ENCODE data around the gene RBM14. TPM values are rescaled to one million over a fixed set of nuclear protein-coding genes. Genes with fewer than 3 reads are reported as not detected.

Gene RBM14
- total and polyA plus RNA-seq, 9 of the 15 experiments (the other 6 are each of a cell fraction or from before 2014, with no cell fraction given): 5.5 to 131 (median 42.6) TPM

DNA sequence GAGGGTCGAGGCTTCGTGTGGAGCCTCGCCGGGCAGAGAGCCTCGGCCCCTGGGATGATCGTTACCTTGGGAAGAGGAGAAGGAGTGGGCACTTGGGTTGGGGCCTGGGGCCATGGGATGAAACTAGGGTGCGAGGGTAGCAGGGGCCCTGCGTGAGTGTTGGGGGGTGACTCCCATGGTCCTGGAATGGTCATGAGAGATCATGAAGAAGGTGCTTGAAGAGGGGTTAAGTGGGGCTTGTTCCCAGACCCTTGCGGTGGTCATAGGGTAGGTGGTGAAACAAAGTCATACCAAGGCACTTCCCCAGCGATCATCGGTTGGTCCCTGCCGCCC is 23.2 kb upstream of the RBM14 start (continued):
- TF ChIP-seq, protein P1, sequence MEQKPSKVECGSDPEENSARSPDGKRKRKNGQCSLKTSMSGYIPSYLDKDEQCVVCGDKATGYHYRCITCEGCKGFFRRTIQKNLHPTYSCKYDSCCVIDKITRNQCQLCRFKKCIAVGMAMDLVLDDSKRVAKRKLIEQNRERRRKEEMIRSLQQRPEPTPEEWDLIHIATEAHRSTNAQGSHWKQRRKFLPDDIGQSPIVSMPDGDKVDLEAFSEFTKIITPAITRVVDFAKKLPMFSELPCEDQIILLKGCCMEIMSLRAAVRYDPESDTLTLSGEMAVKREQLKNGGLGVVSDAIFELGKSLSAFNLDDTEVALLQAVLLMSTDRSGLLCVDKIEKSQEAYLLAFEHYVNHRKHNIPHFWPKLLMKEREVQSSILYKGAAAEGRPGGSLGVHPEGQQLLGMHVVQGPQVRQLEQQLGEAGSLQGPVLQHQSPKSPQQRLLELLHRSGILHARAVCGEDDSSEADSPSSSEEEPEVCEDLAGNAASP (IDR thresholded peaks at IDR 0.05): no peak
- TF ChIP-seq IRF1 (CRISPR knock-in tag; IDR thresholded peaks at IDR 0.05; ENCODE audit: borderline replicate concordance): no peak
- TF ChIP-seq ADNP (tag; IDR thresholded peaks at IDR 0.05): no peak
- TF ChIP-seq FOS (IDR thresholded peaks at IDR 0.05; ENCODE audit: extremely low read depth, insufficient read length): no peak
- no peak for TF ChIP-seq ARNT (IDR thresholded peaks at IDR 0.05)
- no peak for TF ChIP-seq MCM3 (IDR thresholded peaks at IDR 0.05)
- TF ChIP-seq FOXP1 (CRISPR knock-in tag; IDR thresholded peaks at IDR 0.05): no peak
- TF ChIP-seq CTBP1 (IDR thresholded peaks at IDR 0.05; ENCODE audit: borderline replicate concordance): no peak
- TF ChIP-seq GTF2A2 (tag; IDR thresholded peaks at IDR 0.05): no peak
- no peak for TF ChIP-seq E2F3 (CRISPR knock-in tag; IDR thresholded peaks at IDR 0.05)
- TF ChIP-seq HDAC3 (IDR thresholded peaks at IDR 0.05; ENCODE audit: borderline replicate concordance, partially characterized antibody): no peak
- TF ChIP-seq COPS2 (conservative IDR thresholded peaks at IDR 0.05): no peak
- TF ChIP-seq HDAC6 (IDR thresholded peaks at IDR 0.05; ENCODE audit: low read depth, low read length): no peak
- TF ChIP-seq, protein P2, sequence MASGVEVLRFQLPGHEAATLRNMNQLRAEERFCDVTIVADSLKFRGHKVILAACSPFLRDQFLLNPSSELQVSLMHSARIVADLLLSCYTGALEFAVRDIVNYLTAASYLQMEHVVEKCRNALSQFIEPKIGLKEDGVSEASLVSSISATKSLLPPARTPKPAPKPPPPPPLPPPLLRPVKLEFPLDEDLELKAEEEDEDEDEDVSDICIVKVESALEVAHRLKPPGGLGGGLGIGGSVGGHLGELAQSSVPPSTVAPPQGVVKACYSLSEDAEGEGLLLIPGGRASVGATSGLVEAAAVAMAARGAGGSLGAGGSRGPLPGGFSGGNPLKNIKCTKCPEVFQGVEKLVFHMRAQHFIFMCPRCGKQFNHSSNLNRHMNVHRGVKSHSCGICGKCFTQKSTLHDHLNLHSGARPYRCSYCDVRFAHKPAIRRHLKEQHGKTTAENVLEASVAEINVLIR (CRISPR knock-in tag; IDR thresholded peaks at IDR 0.05): no peak
- TF ChIP-seq HNRNPLL (IDR thresholded peaks at IDR 0.05; ENCODE audit: low read depth, low read length, poor library complexity, severe bottlenecking): no peak
- no peak for TF ChIP-seq BACH1 (tag; IDR thresholded peaks at IDR 0.05)
- TF ChIP-seq CHD4 (IDR thresholded peaks at IDR 0.05; ENCODE audit: insufficient read depth, insufficient replicate concordance, low read depth, low read length, poor library complexity, severe bottlenecking): no peak
- no peak for TF ChIP-seq DMBX1 (CRISPR knock-in tag; IDR thresholded peaks at IDR 0.05; ENCODE audit: borderline replicate concordance)
- TF ChIP-seq RBM14 (IDR thresholded peaks at IDR 0.05; ENCODE audit: borderline replicate concordance, insufficient read depth, low read depth, low read length): no peak
- TF ChIP-seq ARID2 (IDR thresholded peaks at IDR 0.05): 0 out of 2 replicates have a peak, but pooled peaks have one; percentile 27
- no peak for TF ChIP-seq RFX5 (IDR thresholded peaks at IDR 0.05; ENCODE audit: low read depth, low read length)
- TF ChIP-seq ZNF561 (CRISPR knock-in tag; conservative IDR thresholded peaks at IDR 0.05): no peak
- no peak for TF ChIP-seq ZNF431 (CRISPR knock-in tag; IDR thresholded peaks at IDR 0.05)
- no peak for TF ChIP-seq CEBPZ (IDR thresholded peaks at IDR 0.05; ENCODE audit: borderline replicate concordance, low read depth, low read length)

All from K562 (cell line).